IMR-90 (cell line): Measurements from ENCODE around the gene SLFN12. TPM values are rescaled to one million over a fixed set of nuclear protein-coding genes. Genes with fewer than 3 reads are reported as not detected.

ENCODE experiments used
- ATAC-seq: fragments of 200-7000 bp; cut with Tn5 transposase; 2 replicates; pipeline ENCODE4 v1.9.1; 2020; ENCODE audit warnings: low read depth, mild to moderate bottlenecking, moderate library complexity
- BruUV-seq: library from RNA; stranded (reverse); fragments of 400-500 nt; replicated peaks from 2 replicates; lab custom pipeline; 2021; lab: Mats Ljungman, UMichigan
- CTCF ChIA-PET: fragments of 300-600 bp; formaldehyde crosslinking; extraction: SDS; loops from one replicate; lab custom pipeline; 2021; ENCODE audit warnings: antibody characterized with exemption; lab: Yijun Ruan, JAX
- POLR2A ChIA-PET: fragments of 300-600 bp; sonication (Branson Sonifier 250); formaldehyde crosslinking; loops from one replicate; lab custom pipeline; 2022; ENCODE audit warnings: antibody characterized with exemption; ENCODE audit not compliant: unreplicated experiment; lab: Charles Lee
- DNase-seq: peaks from one replicate; pipeline ENCODE4 v3.0.0; 2013
- H2AFZ ChIP-seq: replicated peaks from 2 replicates; pipeline ENCODE3; 2013; ENCODE audit warnings: low read length, mild to moderate bottlenecking; ENCODE audit not compliant: poor library complexity
- H2AK5ac ChIP-seq: 2 replicates; pipeline ENCODE4 v1.6.1; 2013; ENCODE audit warnings: low read depth, low read length, inconsistent platforms
- H2AK9ac ChIP-seq: replicated peaks from 2 replicates; pipeline ENCODE3; 2013; ENCODE audit warnings: mild to moderate bottlenecking, low read depth, low read length, moderate library complexity; ENCODE audit not compliant: poor library complexity
- H2BK120ac ChIP-seq: 2 replicates; pipeline ENCODE4 v1.6.1; 2013; ENCODE audit warnings: low read depth, low read length, inconsistent platforms
- H2BK15ac ChIP-seq: 3 replicates; pipeline ENCODE4 v1.6.1; 2013; ENCODE audit warnings: low read depth, low read length, inconsistent platforms
- H2BK20ac ChIP-seq: 2 replicates; pipeline ENCODE4 v1.6.1; 2013; ENCODE audit warnings: low read depth, mild to moderate bottlenecking, inconsistent platforms, low read length, moderate library complexity
- H2BK5ac ChIP-seq: 2 replicates; pipeline ENCODE4 v1.6.1; 2013; ENCODE audit warnings: mild to moderate bottlenecking, low read depth, low read length, inconsistent platforms; ENCODE audit not compliant: poor library complexity, severe bottlenecking
- H3K14ac ChIP-seq: replicated peaks from 2 replicates; pipeline ENCODE4 v1.6.1; 2013; ENCODE audit warnings: low read depth, low read length, inconsistent platforms
- H3K18ac ChIP-seq: 2 replicates; pipeline ENCODE4 v1.6.1; 2013; ENCODE audit warnings: low read depth, low read length, control low read depth
- H3K23ac ChIP-seq: 2 replicates; pipeline ENCODE4 v1.6.1; 2013; ENCODE audit warnings: low read depth, low read length, inconsistent platforms
- H3K27ac ChIP-seq: 2 replicates; pipeline ENCODE4 v1.5.1; 2013; ENCODE audit warnings: mild to moderate bottlenecking, control low read depth, low read length; ENCODE audit not compliant: insufficient read depth
- H3K27me3 ChIP-seq: 2 replicates; pipeline ENCODE4 v1.6.1; 2013; ENCODE audit warnings: low read length; ENCODE audit not compliant: control insufficient read depth, insufficient read depth
- H3K36me3 ChIP-seq: 2 replicates; pipeline ENCODE4 v1.6.1; 2013; ENCODE audit warnings: low read length, mixed read lengths; ENCODE audit not compliant: control insufficient read depth, insufficient read depth
- H3K4ac ChIP-seq: 2 replicates; pipeline ENCODE4 v1.6.1; 2013; ENCODE audit warnings: low read depth, low read length, inconsistent platforms
- H3K4me1 ChIP-seq: 2 replicates; pipeline ENCODE4 v1.6.1; 2013; ENCODE audit warnings: low read length, mixed read lengths; ENCODE audit not compliant: control insufficient read depth, insufficient read depth
- H3K4me2 ChIP-seq: 2 replicates; pipeline ENCODE4 v1.6.1; 2013; ENCODE audit warnings: low read depth, mild to moderate bottlenecking, control low read depth, low read length, moderate library complexity
- H3K4me3 ChIP-seq: 2 replicates; pipeline ENCODE4 v1.5.1; 2013; ENCODE audit warnings: low read depth, mild to moderate bottlenecking, control low read depth, low read length, moderate library complexity; ENCODE audit not compliant: insufficient read depth
- H3K56ac ChIP-seq: 2 replicates; pipeline ENCODE4 v1.6.1; 2013; ENCODE audit warnings: low read length, inconsistent platforms; ENCODE audit not compliant: insufficient read depth; ENCODE audit errors: extremely low read depth
- H3K79me1 ChIP-seq, 2 experiments: 2 replicates each; pipeline ENCODE4 v1.6.1; 2013; ENCODE audit warnings: low read length in 2 of 2, inconsistent platforms in 1 of 2, low read depth in 1 of 2
- H3K9ac ChIP-seq: 2 replicates; pipeline ENCODE4 v1.6.1; 2013; ENCODE audit warnings: low read depth, low read length, control low read depth
- H3K9me1 ChIP-seq: 2 replicates; pipeline ENCODE4 v1.6.1; 2013; ENCODE audit warnings: low read length, inconsistent platforms; ENCODE audit not compliant: insufficient read depth
- H3K9me3 ChIP-seq: 2 replicates; pipeline ENCODE4 v1.6.1; 2013; ENCODE audit warnings: low read length; ENCODE audit not compliant: control insufficient read depth, insufficient read depth
- H4K20me1 ChIP-seq: 2 replicates; pipeline ENCODE4 v1.6.1; 2013; ENCODE audit warnings: low read length, inconsistent platforms; ENCODE audit not compliant: insufficient read depth
- H4K5ac ChIP-seq: 2 replicates; pipeline ENCODE4 v1.6.1; 2013; ENCODE audit warnings: mild to moderate bottlenecking, low read depth, low read length, control low read depth
- H4K8ac ChIP-seq, 2 experiments: 2 replicates each; pipeline ENCODE4 v1.6.1; 2013; ENCODE audit warnings: low read depth in 2 of 2, low read length in 2 of 2, control low read depth in 1 of 2, inconsistent platforms in 1 of 2
- H4K91ac ChIP-seq: 2 replicates; pipeline ENCODE4 v1.6.1; 2013; ENCODE audit warnings: low read depth, low read length, inconsistent platforms; ENCODE audit not compliant: insufficient read depth
- BHLHE40 ChIP-seq: fragments of 150-350 bp; IDR thresholded peaks from 2 replicates; pipeline ENCODE4 v1.6.1; 2016; ENCODE audit warnings: mild to moderate bottlenecking, low read depth, low read length
- CEBPB ChIP-seq: IDR thresholded peaks from 2 replicates; pipeline ENCODE4 v1.6.1; 2012; ENCODE audit warnings: low read depth, low read length, improper control_type of control experiment
- CHD1 ChIP-seq: IDR thresholded peaks from 2 replicates; pipeline ENCODE4 v1.6.1; 2012; ENCODE audit warnings: low read depth, low read length, improper control_type of control experiment
- ELK1 ChIP-seq: fragments of 150-350 bp; IDR thresholded peaks from 2 replicates; pipeline ENCODE4 v1.6.1; 2016; ENCODE audit warnings: low read depth, mild to moderate bottlenecking, low read length, moderate library complexity, borderline replicate concordance
- FOS ChIP-seq: fragments of 150-350 bp; IDR thresholded peaks from 2 replicates; pipeline ENCODE4 v1.6.1; 2016; ENCODE audit warnings: low read depth, low read length
- MAFK ChIP-seq: IDR thresholded peaks from 2 replicates; pipeline ENCODE4 v1.6.1; 2012; ENCODE audit warnings: low read depth, low read length, improper control_type of control experiment
- MAZ ChIP-seq: IDR thresholded peaks from 2 replicates; pipeline ENCODE4 v1.6.1; 2012; ENCODE audit warnings: low read depth, mild to moderate bottlenecking, low read length, improper control_type of control experiment, moderate library complexity, borderline replicate concordance
- MXI1 ChIP-seq: IDR thresholded peaks from 2 replicates; pipeline ENCODE4 v1.6.1; 2012; ENCODE audit warnings: low read depth, mild to moderate bottlenecking, low read length, moderate library complexity, borderline replicate concordance
- NFE2L2 ChIP-seq: fragments of 150-350 bp; IDR thresholded peaks from 2 replicates; pipeline ENCODE4 v1.6.1; 2016; ENCODE audit warnings: low read depth, mild to moderate bottlenecking, low read length
- POLR2A ChIP-seq: IDR thresholded peaks from 2 replicates; pipeline ENCODE4 v1.6.1; 2012; ENCODE audit warnings: mild to moderate bottlenecking, low read depth, low read length
- RAD21 ChIP-seq: IDR thresholded peaks from 2 replicates; pipeline ENCODE4 v1.6.1; 2012; ENCODE audit warnings: low read length, improper control_type of control experiment
- RCOR1 ChIP-seq: IDR thresholded peaks from 2 replicates; pipeline ENCODE4 v1.6.1; 2012; ENCODE audit warnings: mild to moderate bottlenecking, low read length, improper control_type of control experiment; ENCODE audit not compliant: insufficient replicate concordance
- RFX5 ChIP-seq: IDR thresholded peaks from 2 replicates; pipeline ENCODE4 v1.8.0; 2012; ENCODE audit warnings: low read depth, mild to moderate bottlenecking, low read length, moderate library complexity
- SMC3 ChIP-seq: fragments of 150-350 bp; IDR thresholded peaks from 2 replicates; pipeline ENCODE4 v1.6.1; 2016; ENCODE audit warnings: low read depth, mild to moderate bottlenecking, antibody characterized with exemption, low read length, moderate library complexity
- WGBS, 2 experiments: methylation state at CpG; one replicate each; pipeline versions ENCODE4 v1.1.5 to v1.1.7; 2013; ENCODE audit warnings: missing lambda C conversion rate in 2 of 2; ENCODE audit not compliant: insufficient read length in 1 of 2; ENCODE audit errors: extremely low coverage in 2 of 2; 5-methylcytosine and 5-hydroxymethylcytosine counted together
- dilution Hi-C: fragments of 300-500 bp; cut with HindIII; formaldehyde crosslinking; loops from one replicate; pipeline ENCODE4 v1.14.3; 2018; ENCODE audit warnings: low sequenced_read_pairs; ENCODE audit not compliant: unreplicated experiment
- in situ Hi-C: fragments of 300-500 bp; cut with MboI; formaldehyde crosslinking; loops from 3 replicates; pipeline ENCODE4 v1.14.3; 2019; ENCODE audit warnings: low sequenced_read_pairs, inconsistent platforms, mixed read lengths
- intact Hi-C: fragments of 100-400 bp; cut with micrococcal nuclease; formaldehyde crosslinking; loops from 2 replicates; pipeline ENCODE4 v1.10.0; 2022
- polyA plus RNA-seq, 3 experiments: library from polyadenylated mRNA; depleted of rRNA; stranded (reverse); fragments of >200 nt; gene quantifications; 2 replicates each; pipeline ENCODE4 v1.2.3, GENCODE V29; 2012; ENCODE audit warnings: low replicate concordance in 1 of 3
- total RNA-seq: library from RNA; depleted of rRNA; stranded (reverse); fragments of >200 nt; gene quantifications from 2 replicates; pipeline ENCODE4 v1.2.3, GENCODE V29; 2012
- TF ChIP-seq, protein P1 (sequence below): conservative IDR thresholded peaks from 2 replicates; pipeline ENCODE4 v1.5.1; 2012; ENCODE audit warnings: mild to moderate bottlenecking, low read depth, low read length, improper control_type of control experiment
- TF ChIP-seq, protein P2 (sequence below): fragments of 150-350 bp; IDR thresholded peaks from 2 replicates; pipeline ENCODE4 v1.6.1; 2017; ENCODE audit warnings: mild to moderate bottlenecking, antibody characterized with exemption, low read length, low read depth

Gene SLFN12
- total and polyA plus RNA-seq, 2 of the 4 experiments (the other 2 are of a cell fraction), result 16.6 to 38.9 TPM

- no peak overlapping the region for H2BK20ac ChIP-seq
- no peaks in the 10 kb centered on the region for H3K79me1 ChIP-seq
- no peak overlapping the region for H3K27ac ChIP-seq
- ATAC-seq (no peak), DNase-seq (no peak)
- no peak overlapping the region for H2AK9ac ChIP-seq
- no peaks in the 10 kb centered on the region for H3K36me3 ChIP-seq
- no peak overlapping the region for H2BK15ac ChIP-seq
- intact Hi-C loops (no loop called here), dilution Hi-C loops (no loop called here), in situ Hi-C loops (no loop called here)
- no peak overlapping the region for H3K4me2 ChIP-seq
- BruUV-seq, result no TSS peak
- no peak overlapping the region for H2BK5ac ChIP-seq
- no peak overlapping the region for H3K56ac ChIP-seq
- ChIA-PET POLR2A (no interaction called here), CTCF (no interaction called here)
- H4K20me1 ChIP-seq, result no peaks in the 10 kb centered on the region
- no peak overlapping the region for H2BK120ac ChIP-seq
- no peak overlapping the region for H3K14ac ChIP-seq
- no peak overlapping the region for H3K4me3 ChIP-seq
- H2AK5ac ChIP-seq, result no peak overlapping the region
- no peak overlapping the region for H3K9ac ChIP-seq
- H3K23ac ChIP-seq, result no peak overlapping the region
- no peak overlapping the region for H4K8ac ChIP-seq
- no peaks in the 10 kb centered on the region for H3K9me3 ChIP-seq
- no peak overlapping the region for H3K18ac ChIP-seq
- H3K4me1 ChIP-seq, result no peaks in the 10 kb centered on the region
- no peak overlapping the region for H4K5ac ChIP-seq
- H3K4ac ChIP-seq, result no peak overlapping the region
- no peak overlapping the region for H2AFZ ChIP-seq
- H3K9me1 ChIP-seq, result no peaks in the 10 kb centered on the region
- no CpG with 5 or more reads among the region's 2 CpGs for WGBS, 2 experiments
- H3K27me3 ChIP-seq, result no peaks in the 10 kb centered on the region; the same call in 1 of the 2 replicates
- H4K91ac ChIP-seq, result no peak overlapping the region
- TF ChIP-seq RCOR1 (no peak), CHD1 (no peak), POLR2A (no peak), BHLHE40 (no peak), MAZ (no peak), CEBPB (no peak), SMC3 (no peak), MAFK (no peak), NFE2L2 (no peak), RAD21 (no peak), RFX5 (no peak), FOS (no peak), ELK1 (no peak), MXI1 (no peak)
- TF ChIP-seq, protein P1, sequence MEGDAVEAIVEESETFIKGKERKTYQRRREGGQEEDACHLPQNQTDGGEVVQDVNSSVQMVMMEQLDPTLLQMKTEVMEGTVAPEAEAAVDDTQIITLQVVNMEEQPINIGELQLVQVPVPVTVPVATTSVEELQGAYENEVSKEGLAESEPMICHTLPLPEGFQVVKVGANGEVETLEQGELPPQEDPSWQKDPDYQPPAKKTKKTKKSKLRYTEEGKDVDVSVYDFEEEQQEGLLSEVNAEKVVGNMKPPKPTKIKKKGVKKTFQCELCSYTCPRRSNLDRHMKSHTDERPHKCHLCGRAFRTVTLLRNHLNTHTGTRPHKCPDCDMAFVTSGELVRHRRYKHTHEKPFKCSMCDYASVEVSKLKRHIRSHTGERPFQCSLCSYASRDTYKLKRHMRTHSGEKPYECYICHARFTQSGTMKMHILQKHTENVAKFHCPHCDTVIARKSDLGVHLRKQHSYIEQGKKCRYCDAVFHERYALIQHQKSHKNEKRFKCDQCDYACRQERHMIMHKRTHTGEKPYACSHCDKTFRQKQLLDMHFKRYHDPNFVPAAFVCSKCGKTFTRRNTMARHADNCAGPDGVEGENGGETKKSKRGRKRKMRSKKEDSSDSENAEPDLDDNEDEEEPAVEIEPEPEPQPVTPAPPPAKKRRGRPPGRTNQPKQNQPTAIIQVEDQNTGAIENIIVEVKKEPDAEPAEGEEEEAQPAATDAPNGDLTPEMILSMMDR, result no peak
- TF ChIP-seq, protein P2, sequence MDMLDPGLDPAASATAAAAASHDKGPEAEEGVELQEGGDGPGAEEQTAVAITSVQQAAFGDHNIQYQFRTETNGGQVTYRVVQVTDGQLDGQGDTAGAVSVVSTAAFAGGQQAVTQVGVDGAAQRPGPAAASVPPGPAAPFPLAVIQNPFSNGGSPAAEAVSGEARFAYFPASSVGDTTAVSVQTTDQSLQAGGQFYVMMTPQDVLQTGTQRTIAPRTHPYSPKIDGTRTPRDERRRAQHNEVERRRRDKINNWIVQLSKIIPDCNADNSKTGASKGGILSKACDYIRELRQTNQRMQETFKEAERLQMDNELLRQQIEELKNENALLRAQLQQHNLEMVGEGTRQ, result no peak
These were observed 42.1 kb downstream of the SLFN12 start for GRCh38 chr17:35390156-35390555.
